Neutrophil (primary cell): ENCODE results near the gene WBP2.
"Not testable (repeated sequence)": the region's sequence is repeated elsewhere in the genome, so short reads cannot be mapped to it uniquely, and the experiment has no call there.

ENCODE experiments used
- H3K27ac ChIP-seq: fragments of 200-600 bp; sonication (generic); 2 replicates; pipeline ENCODE4 v1.5.1; 2016; ENCODE audit warnings: mild to moderate bottlenecking, moderate library complexity
- H3K27me3 ChIP-seq: fragments of 200-600 bp; sonication (generic); 2 replicates; pipeline ENCODE4 v1.6.0; 2016; ENCODE audit warnings: mild to moderate bottlenecking
- H3K36me3 ChIP-seq: fragments of 200-600 bp; sonication (generic); 2 replicates; pipeline ENCODE4 v1.5.1; 2017
- H3K4me1 ChIP-seq, 2 experiments: fragments of 200-600 bp in 1 of 2; sonication (generic) in 1 of 2; 1 replicate in 1 of 2; 2 replicates in 1 of 2; pipeline versions ENCODE4 v1.5.1 to v1.6.1; 2013 to 2016; ENCODE audit warnings: low read depth in 1 of 2, low read length in 1 of 2, mild to moderate bottlenecking in 1 of 2, moderate library complexity in 1 of 2; ENCODE audit not compliant: control insufficient read depth in 1 of 2, insufficient read depth in 1 of 2
- H3K4me3 ChIP-seq, 2 experiments: fragments of 200-600 bp in 1 of 2; sonication (generic) in 1 of 2; 1 replicate in 1 of 2; 2 replicates in 1 of 2; pipeline ENCODE4 v1.5.1; 2013 to 2016; ENCODE audit warnings: low read depth in 1 of 2, low read length in 1 of 2, mild to moderate bottlenecking in 1 of 2, moderate library complexity in 1 of 2
- H3K9me3 ChIP-seq: fragments of 200-600 bp; sonication (generic); 2 replicates; pipeline ENCODE4 v1.5.1; 2016
- TF ChIP-seq, protein P1 (sequence below): fragments of 200-600 bp; sonication (generic); IDR thresholded peaks from 2 replicates; pipeline ENCODE4 v1.5.1; 2016; ENCODE audit warnings: antibody characterized with exemption

Gene WBP2

DNA sequence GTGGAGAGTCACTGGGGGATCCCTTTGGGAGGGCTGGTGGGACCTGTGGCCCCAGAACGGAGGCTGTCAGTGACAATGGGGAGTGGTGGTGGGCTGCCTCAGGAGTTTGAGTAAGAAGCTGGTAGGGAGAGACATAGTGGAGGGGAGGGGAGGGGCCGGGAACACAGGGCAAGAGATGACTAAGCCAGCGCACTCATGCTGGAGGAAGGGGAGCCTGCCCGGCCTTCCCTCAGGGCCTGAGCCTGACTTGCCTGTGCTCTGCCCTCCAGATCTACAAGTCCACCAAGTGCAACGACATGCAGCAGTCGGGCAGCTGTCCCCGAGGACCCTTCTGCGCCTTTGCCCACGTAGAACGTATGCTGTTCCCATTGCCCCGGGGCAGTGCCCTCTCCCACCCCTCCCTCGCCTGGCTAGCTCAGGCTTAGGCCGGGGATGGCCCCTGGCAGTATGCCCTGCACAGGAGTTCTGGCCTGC lies 40.2 kb downstream of the WBP2 start:
- H3K4me3 ChIP-seq: no peak overlapping the region
- TF ChIP-seq, protein P1, sequence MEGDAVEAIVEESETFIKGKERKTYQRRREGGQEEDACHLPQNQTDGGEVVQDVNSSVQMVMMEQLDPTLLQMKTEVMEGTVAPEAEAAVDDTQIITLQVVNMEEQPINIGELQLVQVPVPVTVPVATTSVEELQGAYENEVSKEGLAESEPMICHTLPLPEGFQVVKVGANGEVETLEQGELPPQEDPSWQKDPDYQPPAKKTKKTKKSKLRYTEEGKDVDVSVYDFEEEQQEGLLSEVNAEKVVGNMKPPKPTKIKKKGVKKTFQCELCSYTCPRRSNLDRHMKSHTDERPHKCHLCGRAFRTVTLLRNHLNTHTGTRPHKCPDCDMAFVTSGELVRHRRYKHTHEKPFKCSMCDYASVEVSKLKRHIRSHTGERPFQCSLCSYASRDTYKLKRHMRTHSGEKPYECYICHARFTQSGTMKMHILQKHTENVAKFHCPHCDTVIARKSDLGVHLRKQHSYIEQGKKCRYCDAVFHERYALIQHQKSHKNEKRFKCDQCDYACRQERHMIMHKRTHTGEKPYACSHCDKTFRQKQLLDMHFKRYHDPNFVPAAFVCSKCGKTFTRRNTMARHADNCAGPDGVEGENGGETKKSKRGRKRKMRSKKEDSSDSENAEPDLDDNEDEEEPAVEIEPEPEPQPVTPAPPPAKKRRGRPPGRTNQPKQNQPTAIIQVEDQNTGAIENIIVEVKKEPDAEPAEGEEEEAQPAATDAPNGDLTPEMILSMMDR: no peak
- H3K9me3 ChIP-seq: no peaks in the 10 kb centered on the region
- no peak overlapping the region for H3K27ac ChIP-seq
- H3K36me3 ChIP-seq: peaks cover 74% of the 10 kb centered on the region
- H3K27me3 ChIP-seq: no peaks in the 10 kb centered on the region
- no peaks in the 10 kb centered on the region for H3K4me1 ChIP-seq

DNA sequence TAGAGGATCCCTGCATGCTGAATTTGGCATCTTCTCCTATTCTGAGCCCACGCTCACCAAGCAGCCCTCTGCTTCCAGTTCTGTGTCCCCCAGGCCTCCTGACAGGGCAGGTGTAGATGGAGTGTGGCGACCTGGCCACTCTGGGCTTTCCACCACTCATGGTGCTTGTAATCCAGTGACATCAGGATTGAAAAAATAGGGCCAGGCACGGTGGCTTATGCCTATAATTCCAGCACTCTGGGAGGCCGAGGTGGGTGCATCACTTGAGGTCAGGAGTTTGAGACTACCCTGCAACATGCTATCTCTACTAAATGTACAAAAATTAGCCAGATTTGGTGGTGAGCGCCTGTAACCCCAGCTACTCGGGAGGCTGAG lies 41.1 kb downstream of the WBP2 start:
- H3K9me3 ChIP-seq: no peaks in the 10 kb centered on the region
- no peak overlapping the region for H3K4me3 ChIP-seq
- TF ChIP-seq, protein P1: no peak
- H3K27me3 ChIP-seq: no peaks in the 10 kb centered on the region
- H3K27ac ChIP-seq: no peak overlapping the region
- no peaks in the 10 kb centered on the region for H3K4me1 ChIP-seq
- peaks cover 69% of the 10 kb centered on the region for H3K36me3 ChIP-seq

DNA sequence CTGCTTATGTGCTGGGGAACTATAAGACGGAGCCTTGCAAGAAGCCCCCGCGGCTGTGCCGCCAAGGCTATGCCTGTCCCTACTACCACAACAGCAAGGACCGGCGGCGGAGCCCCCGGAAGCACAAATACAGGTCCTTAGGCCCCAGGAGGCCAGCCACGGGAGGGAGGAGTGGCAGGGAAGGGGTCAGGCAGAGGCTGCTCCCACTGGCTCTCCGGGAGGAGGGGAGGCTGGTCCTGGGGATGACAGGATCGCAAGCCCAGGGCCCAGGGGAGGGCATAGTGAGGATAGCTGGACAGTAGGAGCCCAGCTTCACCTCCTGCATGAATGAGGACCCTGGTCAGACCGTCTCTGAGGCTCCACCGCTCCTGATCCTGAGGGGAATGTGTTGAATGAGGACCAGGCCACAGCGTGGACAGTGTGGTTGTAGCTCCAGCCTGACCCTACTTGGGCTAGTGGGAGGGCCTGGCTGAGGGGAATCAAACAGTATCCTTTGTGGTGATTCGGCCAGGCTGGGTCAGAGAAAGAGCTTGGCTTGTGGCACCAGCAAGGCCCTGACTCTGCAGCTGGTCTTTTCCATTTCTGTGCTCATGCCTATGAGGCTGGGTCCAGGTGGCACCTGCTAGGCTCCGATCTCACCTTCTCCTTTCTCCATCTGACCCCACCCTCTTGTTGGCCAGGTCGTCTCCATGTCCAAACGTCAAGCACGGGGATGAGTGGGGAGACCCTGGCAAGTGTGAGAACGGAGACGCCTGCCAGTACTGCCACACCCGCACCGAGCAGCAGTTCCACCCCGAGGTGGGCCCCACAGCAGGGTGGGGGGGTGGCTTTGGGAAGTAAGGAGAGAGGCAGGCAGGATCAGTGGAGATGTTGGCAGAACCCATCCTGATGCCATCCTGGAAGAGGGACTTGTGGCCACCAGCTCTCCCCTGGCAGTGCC lies 41.8 kb downstream of the WBP2 start:
- Histone ChIP-seq H3K4me1 (no peaks in the 10 kb centered on the region), H3K9me3 (no peaks in the 10 kb centered on the region), H3K36me3 (peaks cover 62% of the 10 kb centered on the region), H3K27ac (no peak overlapping the region), H3K4me3 (no peak overlapping the region), H3K27me3 (no peaks in the 10 kb centered on the region)
- TF ChIP-seq, protein P1: no peak

DNA sequence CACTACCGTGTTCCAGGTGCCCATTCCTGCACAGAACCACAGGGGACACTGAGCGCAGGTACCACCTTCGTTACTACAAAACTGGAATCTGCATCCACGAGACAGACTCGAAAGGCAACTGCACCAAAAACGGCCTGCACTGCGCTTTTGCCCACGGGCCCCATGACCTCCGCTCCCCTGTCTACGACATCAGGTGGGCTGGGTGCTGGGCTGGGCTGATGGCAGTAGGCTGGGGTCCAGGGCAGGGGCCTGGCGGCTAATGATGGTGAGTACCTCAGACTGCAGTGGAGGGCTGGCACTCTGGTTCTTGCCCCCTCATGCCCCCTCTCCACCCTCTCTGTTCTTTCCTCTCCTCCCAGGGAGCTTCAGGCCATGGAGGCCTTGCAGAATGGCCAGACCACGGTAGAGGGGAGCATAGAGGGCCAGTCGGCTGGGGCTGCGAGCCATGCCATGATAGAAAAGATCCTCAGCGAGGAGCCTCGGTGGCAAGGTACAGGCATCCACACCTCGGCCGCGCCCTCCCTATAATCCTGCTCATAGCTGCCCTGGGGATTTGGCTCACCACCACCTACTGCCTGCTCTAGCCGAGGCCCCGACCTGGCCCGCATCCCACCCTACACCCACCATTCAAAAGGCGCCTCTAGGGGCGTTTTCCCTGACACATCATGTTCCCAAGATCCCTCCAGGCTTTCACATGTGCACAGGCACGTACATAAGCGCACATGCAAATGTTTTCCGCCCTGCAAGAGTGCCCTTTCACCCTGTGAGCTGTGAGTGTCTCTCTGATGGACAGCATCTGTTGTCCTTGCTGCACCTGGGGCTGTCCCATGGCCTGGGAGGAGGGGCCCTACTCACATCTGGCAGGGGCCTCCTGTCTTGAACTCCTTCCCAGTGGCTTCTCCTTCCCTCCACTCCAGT lies 42.8 kb downstream of the WBP2 start:
- Histone ChIP-seq H3K27ac (no peak overlapping the region), H3K9me3 (no peaks in the 10 kb centered on the region), H3K36me3 (peaks cover 55% of the 10 kb centered on the region), H3K4me3 (no peak overlapping the region), H3K4me1 (no peaks in the 10 kb centered on the region), H3K27me3 (no peaks in the 10 kb centered on the region)
- TF ChIP-seq, protein P1: no peak

DNA sequence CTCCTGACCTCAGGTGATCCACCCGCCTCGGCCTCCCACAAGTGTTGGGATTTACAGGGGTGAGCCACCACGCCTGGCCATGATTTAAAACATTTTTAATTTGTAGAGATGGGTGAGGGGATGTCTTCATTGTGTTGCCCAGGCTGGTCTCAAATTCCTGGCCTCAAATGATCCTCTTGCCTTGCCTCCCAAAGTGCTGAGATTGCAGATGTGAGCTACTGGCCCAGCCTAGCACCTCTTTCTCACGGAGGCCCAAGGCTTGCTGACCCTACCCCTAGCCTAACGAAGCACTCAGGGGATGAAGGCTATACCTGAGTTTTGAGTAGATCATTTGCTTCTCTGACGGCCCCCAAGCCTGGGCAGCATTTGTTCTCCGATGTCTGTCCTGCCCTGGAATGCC lies 44.0 kb downstream of the WBP2 start:
- no peaks in the 10 kb centered on the region for H3K4me1 ChIP-seq
- H3K4me3 ChIP-seq: no peak overlapping the region
- no peaks in the 10 kb centered on the region for H3K9me3 ChIP-seq
- H3K36me3 ChIP-seq: peaks cover 55% of the 10 kb centered on the region
- H3K27ac ChIP-seq: no peak overlapping the region
- H3K27me3 ChIP-seq: no peaks in the 10 kb centered on the region
- TF ChIP-seq, protein P1: no peak

DNA sequence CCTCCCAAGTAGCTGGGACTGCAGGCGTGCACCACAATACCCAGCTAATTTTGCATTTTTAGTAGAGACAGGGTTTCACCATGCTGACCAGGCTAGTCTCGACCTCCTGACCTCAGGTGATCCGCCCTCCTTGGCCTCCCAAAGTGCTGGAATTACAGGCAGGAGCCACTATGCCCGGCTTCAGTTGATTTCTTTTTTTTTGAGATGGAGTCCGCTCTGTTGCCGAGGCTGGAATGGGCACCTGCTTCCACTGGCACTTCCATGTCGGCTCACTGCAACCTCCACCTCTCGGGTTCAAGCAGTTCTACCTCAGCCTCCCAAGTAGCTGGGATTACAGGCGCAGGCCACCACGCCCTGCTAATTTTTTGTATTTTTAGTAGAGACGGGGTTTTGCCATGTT lies 44.4 kb downstream of the WBP2 start:
- H3K4me1 ChIP-seq, H3K9me3 ChIP-seq, H3K4me3 ChIP-seq, H3K27ac ChIP-seq, H3K27me3 ChIP-seq: not testable (repeated sequence)
- peaks cover 55% of the 10 kb centered on the region for H3K36me3 ChIP-seq
